Measurements from ENCODE around the gene ACADVL. TPM values are rescaled to one million over a fixed set of nuclear protein-coding genes. Genes with fewer than 3 reads are reported as not detected.

ACADVL gene
- total and polyA plus RNA-seq, 9 donors, result 277 to 638 (median 374) TPM

- TF ChIP-seq EP300 (IDR thresholded peaks at IDR 0.05) (peak; percentile 79), CTCF (IDR thresholded peaks at IDR 0.05) (no peak), POLR2A (IDR thresholded peaks at IDR 0.05) (peak; percentile 67)
- intact Hi-C loops (cut with DNase I), result no loop called here
- 0 to 2% (median 1%) methylated on average over 34 of the region's 34 CpGs for WGBS, 3 donors
- DNase-seq, result peak; percentile 93 to 96 (median 95)
- Histone ChIP-seq H3K36me3 (no peaks in the 10 kb centered on the region), H3K4me3 (peak overlapping the region; percentile 33), H3K27ac (peak overlapping the region; percentile 4 to 78), H3K9me3 (no peaks in the 10 kb centered on the region), H3K27me3 (no peaks in the 10 kb centered on the region), H3K4me1 (ENCODE audit: insufficient read depth) (peaks cover 10% of the 10 kb centered on the region)
Measured at GRCh38 chr17:7204828-7205461, 14.8 kb upstream of the ACADVL start.

- H3K4me1 ChIP-seq (ENCODE audit: insufficient read depth), result peaks cover 10% of the 10 kb centered on the region
- WGBS, 3 donors, result 14 to 26% (median 14%) methylated on average over 15 of the region's 15 CpGs
- no peaks in the 10 kb centered on the region for H3K36me3 ChIP-seq
- H3K27me3 ChIP-seq, result no peaks in the 10 kb centered on the region
- TF ChIP-seq EP300 (IDR thresholded peaks at IDR 0.05) (no peak), CTCF (IDR thresholded peaks at IDR 0.05) (no peak), POLR2A (IDR thresholded peaks at IDR 0.05) (no peak)
- peak overlapping the region; percentile 33 for H3K4me3 ChIP-seq
- peak overlapping the region in 1 of 2 donors; percentile 78 for H3K27ac ChIP-seq
- DNase-seq, result peak in 3 of 5 donors; percentile 27 to 43 (median 37)
- intact Hi-C loops (cut with DNase I), result no loop called here
- no peaks in the 10 kb centered on the region for H3K9me3 ChIP-seq
Measured at GRCh38 chr17:7205561-7205960, 14.2 kb upstream of the ACADVL start.

GRCh38 chr17:7207120-7208001, 12.4 kb upstream of the ACADVL start:
- H3K4me3 ChIP-seq, result no peak overlapping the region

More at GRCh38 chr17:7207120-7208001, 12.4 kb upstream of the ACADVL start:
- Histone ChIP-seq H3K27me3 (no peaks in the 10 kb centered on the region), H3K9me3 (no peaks in the 10 kb centered on the region), H3K36me3 (no peaks in the 10 kb centered on the region), H3K4me1 (ENCODE audit: insufficient read depth) (peaks cover 12% of the 10 kb centered on the region), H3K27ac (peak overlapping the region; percentile 51 to 60)
- intact Hi-C loops (cut with DNase I), result no loop called here
- TF ChIP-seq EP300 (IDR thresholded peaks at IDR 0.05), result no peak
- TF ChIP-seq CTCF (IDR thresholded peaks at IDR 0.05), result no peak
- no peak for TF ChIP-seq POLR2A (IDR thresholded peaks at IDR 0.05)
- 23 to 34% (median 30%) methylated on average over 24 of the region's 24 CpGs for WGBS, 3 donors
- peak; percentile 63 to 77 (median 71) for DNase-seq

All from ovary (tissue), 9 donors.